Germinal center (tissue), 1 donor: ENCODE results near the gene CIDEA.

Experiments
- DNase-seq: peaks from one replicate; pipeline ENCODE4 v3.0.0; 2012; ENCODE audit warnings: mixed read lengths, low spot score

CIDEA gene

GRCh38 chr18:12274793-12275192 lies 20.6 kb downstream of the CIDEA start:
- DNase-seq: no peak

GRCh38 chr18:12276736-12277554 lies 22.8 kb downstream of the CIDEA start:
- DNase-seq: no peak

- no peak for DNase-seq
Measured at GRCh38 chr18:12278215-12278671, 24.1 kb downstream of the CIDEA start.

GRCh38 chr18:12278741-12279682 lies 24.9 kb downstream of the CIDEA start:
- no peak for DNase-seq

- DNase-seq: no peak
Measured at GRCh38 chr18:12279781-12280531, 25.8 kb downstream of the CIDEA start.

GRCh38 chr18:12281861-12282260 lies 27.7 kb downstream of the CIDEA start:
- no peak for DNase-seq

- DNase-seq: no peak
Measured at GRCh38 chr18:12282442-12283039, 28.4 kb downstream of the CIDEA start.

GRCh38 chr18:12283256-12283655 lies 29.1 kb downstream of the CIDEA start:
- no peak for DNase-seq

GRCh38 chr18:12283666-12284065 lies 29.5 kb downstream of the CIDEA start:
- DNase-seq: no peak

GRCh38 chr18:12287131-12287681 lies 33.0 kb downstream of the CIDEA start:
- no peak for DNase-seq

- no peak for DNase-seq
Measured at GRCh38 chr18:12287684-12288402, 33.7 kb downstream of the CIDEA start.

- DNase-seq: no peak
Measured at GRCh38 chr18:12288403-12288755, 34.2 kb downstream of the CIDEA start.

GRCh38 chr18:12290086-12290485 lies 35.9 kb downstream of the CIDEA start:
- no peak for DNase-seq

- no peak for DNase-seq
Measured at GRCh38 chr18:12291161-12291560, 37.0 kb downstream of the CIDEA start.

GRCh38 chr18:12291690-12292089 lies 37.5 kb downstream of the CIDEA start:
- DNase-seq: no peak

- DNase-seq: no peak
Measured at GRCh38 chr18:12293831-12294230, 39.7 kb downstream of the CIDEA start.

GRCh38 chr18:12295389-12296086 lies 41.4 kb downstream of the CIDEA start:
- DNase-seq: no peak

GRCh38 chr18:12296087-12296403 lies 41.9 kb downstream of the CIDEA start:
- DNase-seq: no peak

GRCh38 chr18:12296457-12296856 lies 42.3 kb downstream of the CIDEA start:
- DNase-seq: no peak

- no peak for DNase-seq
Measured at GRCh38 chr18:12299862-12300261, 45.7 kb downstream of the CIDEA start.
